GM20000 (cell line): ENCODE data around the gene MPC2.
A peak's percentile ranks its signal among the peaks of the same experiment; 100 is the strongest.
"Not testable (repeated sequence)": the region's sequence is repeated elsewhere in the genome, so short reads cannot be mapped to it uniquely, and the experiment has no call there.

Experiments used
- DNase-seq: peaks from one replicate; pipeline ENCODE4 v3.0.0; 2012; ENCODE audit warnings: low spot score
- TF ChIP-seq, protein P1 (sequence below): IDR thresholded peaks from 2 replicates; pipeline ENCODE4 v1.5.1; 2012; ENCODE audit warnings: mild to moderate bottlenecking, control low read depth; ENCODE audit errors: extremely low read depth, missing control alignments

Gene MPC2

DNA sequence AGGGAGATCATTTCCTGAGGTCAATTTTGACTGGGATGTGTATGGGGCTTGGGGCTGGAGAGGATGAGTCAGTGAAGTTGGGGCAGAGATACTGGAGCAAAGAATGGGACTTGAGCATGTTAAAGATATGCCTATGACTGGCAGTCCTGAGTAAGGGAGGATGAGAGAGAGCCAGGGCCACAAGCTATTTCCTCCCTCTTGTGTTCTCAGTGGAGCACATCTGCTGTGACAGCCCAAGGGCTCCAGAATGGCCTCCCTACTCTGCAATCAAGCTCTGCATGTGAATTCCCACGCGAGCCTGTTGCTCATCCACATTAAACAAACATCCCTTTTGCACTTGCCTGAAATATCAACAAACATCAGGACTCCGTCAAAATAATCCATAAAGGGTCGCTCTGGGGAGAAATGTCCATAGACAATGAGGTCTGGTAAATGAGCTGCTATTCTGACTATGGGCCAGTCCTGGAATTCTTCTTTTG lies 32.2 kb downstream of the MPC2 start:
- TF ChIP-seq, protein P1, sequence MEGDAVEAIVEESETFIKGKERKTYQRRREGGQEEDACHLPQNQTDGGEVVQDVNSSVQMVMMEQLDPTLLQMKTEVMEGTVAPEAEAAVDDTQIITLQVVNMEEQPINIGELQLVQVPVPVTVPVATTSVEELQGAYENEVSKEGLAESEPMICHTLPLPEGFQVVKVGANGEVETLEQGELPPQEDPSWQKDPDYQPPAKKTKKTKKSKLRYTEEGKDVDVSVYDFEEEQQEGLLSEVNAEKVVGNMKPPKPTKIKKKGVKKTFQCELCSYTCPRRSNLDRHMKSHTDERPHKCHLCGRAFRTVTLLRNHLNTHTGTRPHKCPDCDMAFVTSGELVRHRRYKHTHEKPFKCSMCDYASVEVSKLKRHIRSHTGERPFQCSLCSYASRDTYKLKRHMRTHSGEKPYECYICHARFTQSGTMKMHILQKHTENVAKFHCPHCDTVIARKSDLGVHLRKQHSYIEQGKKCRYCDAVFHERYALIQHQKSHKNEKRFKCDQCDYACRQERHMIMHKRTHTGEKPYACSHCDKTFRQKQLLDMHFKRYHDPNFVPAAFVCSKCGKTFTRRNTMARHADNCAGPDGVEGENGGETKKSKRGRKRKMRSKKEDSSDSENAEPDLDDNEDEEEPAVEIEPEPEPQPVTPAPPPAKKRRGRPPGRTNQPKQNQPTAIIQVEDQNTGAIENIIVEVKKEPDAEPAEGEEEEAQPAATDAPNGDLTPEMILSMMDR = no peak
- DNase-seq = no peak

DNA sequence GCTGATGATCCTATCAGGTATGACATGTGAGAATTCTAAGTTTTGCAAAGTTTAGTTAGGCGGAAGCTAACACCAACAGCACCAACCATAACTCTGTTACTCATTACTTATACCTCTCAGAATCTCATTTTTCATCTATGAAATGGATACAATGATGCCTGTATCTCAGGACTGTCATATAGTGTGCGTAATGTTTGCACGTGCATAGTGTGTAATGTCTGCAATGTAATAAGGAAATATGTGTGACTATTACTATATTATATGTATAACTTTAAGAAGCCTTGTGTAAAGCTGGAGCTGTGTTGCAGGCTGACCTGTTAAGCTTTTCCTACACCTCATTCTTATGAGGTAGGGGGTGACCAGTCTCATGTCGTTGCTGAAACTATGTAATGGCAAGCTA lies 36.0 kb downstream of the MPC2 start:
- TF ChIP-seq, protein P1 = no peak
- no peak for DNase-seq

DNA sequence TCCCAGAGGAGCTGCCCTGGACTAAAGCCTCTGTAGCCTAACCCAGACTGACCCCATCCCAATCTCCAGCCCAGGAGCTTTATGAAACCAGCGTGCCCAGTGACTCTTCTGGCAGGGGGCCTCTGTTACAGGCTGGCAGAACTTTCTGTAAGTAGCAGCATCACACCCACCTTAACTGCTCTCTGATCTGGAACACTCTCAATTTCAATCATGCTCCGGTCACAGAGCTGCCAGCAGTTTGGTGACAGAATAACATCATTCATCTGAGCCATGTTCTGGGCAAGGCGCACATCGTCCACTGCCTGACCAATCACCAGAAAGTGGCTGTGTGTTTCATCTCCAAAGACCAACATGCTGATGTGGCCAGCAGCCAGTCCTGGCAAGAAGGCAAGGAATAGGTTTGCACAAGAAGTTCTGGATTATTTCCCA lies 37.6 kb downstream of the MPC2 start:
- TF ChIP-seq, protein P1 = no peak
- peak; percentile 40 for DNase-seq

GRCh38 chr1:167898578-167899222 lies 38.2 kb downstream of the MPC2 start:
- DNase-seq = no peak
- TF ChIP-seq, protein P1 = no peak

- no peak for DNase-seq
- TF ChIP-seq, protein P1 = no peak
Observed at GRCh38 chr1:167893798-167894197, 43.1 kb downstream of the MPC2 start.

DNA sequence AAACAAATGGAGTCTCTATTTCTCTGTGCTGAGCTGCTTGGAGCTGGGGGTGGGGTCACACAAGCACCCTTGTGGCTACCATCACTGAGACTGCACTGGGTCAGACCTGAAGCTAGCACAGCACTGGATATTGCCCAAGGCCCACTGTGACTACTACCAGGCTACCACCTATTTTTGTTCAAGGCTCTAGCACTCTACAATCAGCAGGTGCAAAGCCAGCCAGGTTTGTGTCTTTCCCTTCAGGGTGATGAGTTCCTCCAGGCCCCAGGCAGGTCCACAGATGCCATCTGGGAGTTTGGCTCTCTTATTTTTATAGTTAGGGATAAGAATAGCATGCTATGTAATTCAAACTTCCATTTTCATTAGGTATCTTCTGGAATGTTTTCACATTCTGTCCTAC lies 46.5 kb downstream of the MPC2 start:
- DNase-seq = no peak
- TF ChIP-seq, protein P1 = no peak

GRCh38 chr1:167887187-167887586 lies 49.7 kb downstream of the MPC2 start:
- DNase-seq = not testable (repeated sequence)

DNA sequence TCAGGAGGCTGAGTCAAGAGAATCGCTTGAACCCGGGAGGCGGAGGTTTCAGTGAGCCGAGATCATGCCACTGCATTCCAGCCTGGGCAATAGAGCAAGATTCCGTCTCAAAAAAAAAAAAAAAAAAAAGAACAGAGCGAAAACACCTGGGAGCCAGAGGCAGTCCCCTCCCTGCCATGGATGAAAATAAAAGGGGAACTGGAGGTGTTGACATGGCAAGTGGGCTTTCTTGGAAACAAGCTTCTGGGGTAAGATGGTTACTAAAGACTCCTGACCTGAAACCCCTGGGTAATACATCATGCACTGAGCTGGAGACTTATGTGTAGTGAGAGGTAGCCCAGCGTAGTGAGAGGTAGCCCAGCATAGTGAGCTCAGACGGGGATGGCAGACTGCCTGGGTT lies 54.5 kb downstream of the MPC2 start:
- TF ChIP-seq, protein P1 = no peak
- no peak for DNase-seq
